Ascending aorta (tissue), 2 donors: ENCODE data around the gene TCERG1L. TPM values are rescaled to one million over a fixed set of nuclear protein-coding genes. Genes with fewer than 3 reads are reported as not detected.

Experiments
- DNase-seq, 2 donors: peaks; one replicate each; pipeline ENCODE4 v3.0.0-alpha.2; 2019; ENCODE audit warnings: low spot score in 2 of 2
- H3K27ac ChIP-seq, 2 donors: fragments of 200-600 bp; sonication (generic); one replicate each; pipeline ENCODE4 v1.5.1; 2016 to 2017; ENCODE audit warnings: mild to moderate bottlenecking in 1 of 2
- H3K27me3 ChIP-seq: fragments of 200-600 bp; sonication (generic); one replicate; pipeline ENCODE4 v1.5.1; 2017
- H3K36me3 ChIP-seq, 2 donors: fragments of 200-600 bp; sonication (generic); one replicate each; pipeline ENCODE4 v1.5.1; 2016
- H3K4me1 ChIP-seq, 2 donors: fragments of 200-600 bp; sonication (generic); one replicate each; pipeline ENCODE4 v1.5.1; 2016 to 2017; ENCODE audit warnings: mild to moderate bottlenecking in 1 of 2
- H3K4me3 ChIP-seq, 2 donors: fragments of 200-600 bp; sonication (generic); one replicate each; pipeline ENCODE4 v1.5.1; 2016 to 2017; ENCODE audit warnings: mild to moderate bottlenecking in 1 of 2
- H3K9me3 ChIP-seq, 2 donors: fragments of 200-600 bp; sonication (generic); one replicate each; pipeline ENCODE4 v1.5.1; 2016
- CTCF ChIP-seq, 3 experiments: fragments of 200-600 bp in 2 of 3; fragments of 450-650 bp in 1 of 3; sonication (generic) in 2 of 3; IDR thresholded peaks; one replicate each; pipeline ENCODE4 v1.5.1; 2016 to 2019; ENCODE audit warnings: antibody characterized with exemption in 3 of 3, mild to moderate bottlenecking in 1 of 3, moderate library complexity in 1 of 3
- intact Hi-C: fragments of 100-400 bp; cut with DNase I; formaldehyde crosslinking; loops from one replicate; pipeline ENCODE4 v1.15.1; 2023
- total RNA-seq: library from RNA; depleted of rRNA; stranded (reverse); fragments of >200 nt; gene quantifications from one replicate; pipeline ENCODE4 v1.1.0, GENCODE V29; 2016

Gene TCERG1L
- total RNA-seq, 1 donor from 2014 or later, result not detected

DNA sequence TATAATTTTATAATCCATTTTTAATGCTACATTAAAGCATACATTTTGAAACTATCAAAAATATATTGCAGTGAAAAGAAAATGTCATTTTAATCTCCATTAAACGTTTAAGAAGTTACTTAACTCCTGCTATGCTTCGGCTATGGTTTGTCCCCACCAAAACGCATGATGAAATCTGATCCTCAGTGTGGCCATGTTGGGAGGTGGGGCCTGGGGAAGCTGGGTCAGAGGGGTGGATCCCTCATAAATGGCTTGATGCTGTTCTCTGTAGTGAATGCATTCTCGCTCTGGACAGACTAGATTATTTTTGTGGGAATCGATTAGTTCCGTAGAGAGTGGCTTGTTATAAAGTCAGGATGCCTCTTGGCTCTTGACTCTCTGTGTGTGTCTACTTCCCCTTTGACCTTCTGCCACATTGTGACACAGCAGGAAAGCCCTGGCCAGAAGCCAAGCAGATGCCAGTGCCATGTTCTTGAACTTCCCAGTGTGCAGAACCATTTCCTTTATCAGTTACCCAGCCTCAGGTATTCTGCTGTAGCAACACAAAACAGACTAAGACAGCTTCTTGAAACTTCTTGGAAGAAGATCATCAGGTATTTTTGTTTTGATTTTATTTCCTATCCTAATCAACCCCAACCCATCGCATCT, 77.8 kb downstream of the TCERG1L start:
- Histone ChIP-seq H3K9me3 (no peaks in the 10 kb centered on the region), H3K4me1 (no peaks in the 10 kb centered on the region), H3K27me3 (no peaks in the 10 kb centered on the region), H3K4me3 (no peak overlapping the region), H3K27ac (no peak overlapping the region), H3K36me3 (no peaks in the 10 kb centered on the region)
- intact Hi-C loops, result no loop called here
- no peak for TF ChIP-seq CTCF (IDR thresholded peaks at IDR 0.05)
- no peak for DNase-seq

GRCh38 chr10:131231965-131232541, 79.5 kb downstream of the TCERG1L start:
- Histone ChIP-seq H3K27me3 (no peaks in the 10 kb centered on the region), H3K27ac (no peak overlapping the region), H3K4me1 (no peaks in the 10 kb centered on the region), H3K4me3 (no peak overlapping the region), H3K9me3 (no peaks in the 10 kb centered on the region), H3K36me3 (no peaks in the 10 kb centered on the region)
- intact Hi-C loops, result no loop called here
- no peak for DNase-seq
- TF ChIP-seq CTCF (IDR thresholded peaks at IDR 0.05), result no peak

GRCh38 chr10:131231323-131231964, 80.1 kb downstream of the TCERG1L start:
- intact Hi-C loops, result no loop called here
- no peak for TF ChIP-seq CTCF (IDR thresholded peaks at IDR 0.05)
- Histone ChIP-seq H3K36me3 (no peaks in the 10 kb centered on the region), H3K9me3 (no peaks in the 10 kb centered on the region), H3K4me1 (no peaks in the 10 kb centered on the region), H3K27ac (no peak overlapping the region), H3K27me3 (no peaks in the 10 kb centered on the region), H3K4me3 (no peak overlapping the region)
- no peak for DNase-seq

DNA sequence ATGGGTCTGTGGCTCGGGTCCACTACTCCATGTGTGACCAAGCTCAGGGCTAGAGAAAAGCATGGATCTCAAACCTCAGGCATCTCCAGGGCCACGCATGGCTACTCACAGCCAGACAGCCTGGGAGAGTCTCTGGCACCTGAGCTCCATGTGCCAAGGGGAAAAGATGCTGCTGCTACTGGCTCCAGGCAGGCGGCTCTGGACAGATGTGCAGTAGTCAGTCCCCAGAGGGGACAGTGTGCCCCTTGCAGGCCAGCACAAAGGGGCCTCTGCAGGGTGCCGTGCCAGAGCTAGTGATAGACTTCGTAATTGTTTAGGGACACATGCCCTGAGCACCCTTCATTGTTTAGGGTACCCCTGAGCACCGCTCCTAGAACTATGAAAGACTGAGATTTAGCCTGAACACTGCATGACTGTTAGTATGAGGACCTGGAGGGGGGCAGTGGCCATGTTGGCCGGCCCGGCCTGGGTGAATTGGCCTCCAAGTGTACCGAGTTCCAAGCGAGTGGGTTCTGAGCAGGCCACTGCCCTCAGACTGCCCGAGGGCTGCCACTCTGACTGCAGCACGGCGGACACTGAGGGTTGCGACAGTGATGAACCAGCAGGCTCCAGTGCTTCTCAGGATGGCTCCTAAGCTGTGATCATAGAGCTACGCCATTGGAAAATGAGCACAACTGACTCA, 80.7 kb downstream of the TCERG1L start:
- Histone ChIP-seq H3K4me3 (no peak overlapping the region), H3K27ac (no peak overlapping the region), H3K9me3 (no peaks in the 10 kb centered on the region), H3K36me3 (no peaks in the 10 kb centered on the region), H3K4me1 (no peaks in the 10 kb centered on the region), H3K27me3 (no peaks in the 10 kb centered on the region)
- no peak for DNase-seq
- intact Hi-C loops, result no loop called here
- no peak for TF ChIP-seq CTCF (IDR thresholded peaks at IDR 0.05)

GRCh38 chr10:131230166-131230565, 81.4 kb downstream of the TCERG1L start:
- no peak for DNase-seq
- intact Hi-C loops, result no loop called here

More at GRCh38 chr10:131230166-131230565, 81.4 kb downstream of the TCERG1L start:
- no peak for TF ChIP-seq CTCF (IDR thresholded peaks at IDR 0.05)
- H3K9me3 ChIP-seq, result no peaks in the 10 kb centered on the region
- H3K4me3 ChIP-seq, result no peak overlapping the region
- no peak overlapping the region for H3K27ac ChIP-seq
- no peaks in the 10 kb centered on the region for H3K27me3 ChIP-seq
- H3K4me1 ChIP-seq, result no peaks in the 10 kb centered on the region
- no peaks in the 10 kb centered on the region for H3K36me3 ChIP-seq
